Esophagus muscularis mucosa (tissue), 4 donors: ENCODE measurements around the gene OSBP2.

Experiments
- EP300 ChIP-seq: sonication (generic); formaldehyde crosslinking; IDR thresholded peaks from one replicate; pipeline ENCODE4 v1.6.1; 2017; ENCODE audit warnings: antibody characterized with exemption
- POLR2AphosphoS5 ChIP-seq, 2 donors: sonication (generic); formaldehyde crosslinking; IDR thresholded peaks; one replicate each; pipeline ENCODE4 v1.6.1; 2017; ENCODE audit warnings: antibody characterized with exemption in 2 of 2
- TF ChIP-seq, protein P1 (sequence below), 3 experiments: fragments of 200-600 bp in 2 of 3; fragments of 450-650 bp in 1 of 3; sonication (generic) in 2 of 3; IDR thresholded peaks; one replicate each; pipeline ENCODE4 v1.5.1; 2017 to 2019; ENCODE audit warnings: antibody characterized with exemption in 3 of 3, mild to moderate bottlenecking in 2 of 3, moderate library complexity in 1 of 3

- TF ChIP-seq, protein P1, sequence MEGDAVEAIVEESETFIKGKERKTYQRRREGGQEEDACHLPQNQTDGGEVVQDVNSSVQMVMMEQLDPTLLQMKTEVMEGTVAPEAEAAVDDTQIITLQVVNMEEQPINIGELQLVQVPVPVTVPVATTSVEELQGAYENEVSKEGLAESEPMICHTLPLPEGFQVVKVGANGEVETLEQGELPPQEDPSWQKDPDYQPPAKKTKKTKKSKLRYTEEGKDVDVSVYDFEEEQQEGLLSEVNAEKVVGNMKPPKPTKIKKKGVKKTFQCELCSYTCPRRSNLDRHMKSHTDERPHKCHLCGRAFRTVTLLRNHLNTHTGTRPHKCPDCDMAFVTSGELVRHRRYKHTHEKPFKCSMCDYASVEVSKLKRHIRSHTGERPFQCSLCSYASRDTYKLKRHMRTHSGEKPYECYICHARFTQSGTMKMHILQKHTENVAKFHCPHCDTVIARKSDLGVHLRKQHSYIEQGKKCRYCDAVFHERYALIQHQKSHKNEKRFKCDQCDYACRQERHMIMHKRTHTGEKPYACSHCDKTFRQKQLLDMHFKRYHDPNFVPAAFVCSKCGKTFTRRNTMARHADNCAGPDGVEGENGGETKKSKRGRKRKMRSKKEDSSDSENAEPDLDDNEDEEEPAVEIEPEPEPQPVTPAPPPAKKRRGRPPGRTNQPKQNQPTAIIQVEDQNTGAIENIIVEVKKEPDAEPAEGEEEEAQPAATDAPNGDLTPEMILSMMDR (IDR thresholded peaks at IDR 0.05), result no peak
- TF ChIP-seq POLR2AphosphoS5 (IDR thresholded peaks at IDR 0.05) (no peak), EP300 (no peak)
Observed at GRCh38 chr22:30665266-30665665, 29.4 kb upstream of the OSBP2 start.
